A549 (cell line): ENCODE results near the gene SIK2. TPM values are rescaled to one million over a fixed set of nuclear protein-coding genes. Genes with fewer than 3 reads are reported as not detected.

Experiments used
- ATAC-seq, 2 experiments: fragments of 200-7000 bp in 1 of 2; fragments of >200 bp in 1 of 2; cut with Nextera tagmentation in 1 of 2; cut with Tn5 transposase in 1 of 2; 3 replicates each; pipeline versions ENCODE4 v1.8.0 to v1.9.1; 2018 to 2020; ENCODE audit warnings: mild to moderate bottlenecking in 1 of 2, moderate library complexity in 1 of 2
- CTCF ChIA-PET: fragments of 300-600 bp; sonication (Branson Sonifier 250); formaldehyde crosslinking; extraction: SDS; loops from one replicate; lab custom pipeline; 2021; ENCODE audit warnings: antibody characterized with exemption, inconsistent platforms; lab: Yijun Ruan, JAX
- POLR2A ChIA-PET: fragments of 350-600 bp; formaldehyde crosslinking; extraction: SDS; loops from one replicate; lab custom pipeline; 2021; ENCODE audit warnings: antibody characterized with exemption, inconsistent platforms; lab: Yijun Ruan, JAX
- DNase-seq, 2 experiments: peaks; one replicate each; pipeline versions ENCODE4 v3.0.0 to v3.0.0-alpha.2; 2011 to 2016; ENCODE audit warnings: low read depth in 1 of 2, low spot score in 1 of 2
- FAIRE-seq: peaks from 2 replicates; lab custom pipeline; 2011; peaks lifted over from hg19 to GRCh38; lab: Jason Lieb, UNC
- H3K27ac ChIP-seq, 2 experiments: fragments of >200 bp; sonication (Bioruptor Twin); formaldehyde crosslinking; 3 replicates each; pipeline ENCODE4 v1.5.1; 2016 to 2017
- H3K4me1 ChIP-seq: fragments of >200 bp; sonication (Bioruptor Twin); formaldehyde crosslinking; 3 replicates; pipeline ENCODE4 v1.6.1; 2016
- H3K4me2 ChIP-seq: fragments of >200 bp; sonication (Bioruptor Twin); formaldehyde crosslinking; 3 replicates; pipeline ENCODE4 v1.6.1; 2016
- H3K4me3 ChIP-seq: fragments of >200 bp; sonication (Bioruptor Twin); formaldehyde crosslinking; 3 replicates; pipeline ENCODE4 v1.5.1; 2016
- H3K9me3 ChIP-seq: fragments of >200 bp; sonication (Bioruptor Twin); formaldehyde crosslinking; 3 replicates; pipeline ENCODE4 v1.6.1; 2016
- CBX2 ChIP-seq: fragments of 200-600 bp; sonication (generic); IDR thresholded peaks from 2 replicates; pipeline ENCODE4 v1.6.1; 2016; ENCODE audit warnings: low read depth, mild to moderate bottlenecking, borderline replicate concordance
- CHD4 ChIP-seq: fragments of 200-600 bp; sonication (generic); IDR thresholded peaks from 2 replicates; pipeline ENCODE4 v1.6.1; 2016; ENCODE audit warnings: antibody characterized with exemption, mild to moderate bottlenecking, borderline replicate concordance
- EHF ChIP-seq: fragments of 250-450 bp; sonication (Bioruptor Pico); IDR thresholded peaks from 2 replicates; pipeline ENCODE4 v1.5.0; 2020; ENCODE audit warnings: mild to moderate bottlenecking
- EP300 ChIP-seq, 2 experiments: fragments of >200 bp; sonication (Bioruptor Twin); formaldehyde crosslinking; IDR thresholded peaks; 2 replicates in 1 of 2; 3 replicates in 1 of 2; pipeline ENCODE4 v1.6.1; 2016 to 2017
- ESRRA ChIP-seq: fragments of 150-350 bp; IDR thresholded peaks from 2 replicates; pipeline ENCODE4 v1.6.1; 2014; ENCODE audit warnings: mild to moderate bottlenecking, low read length, borderline replicate concordance
- FOXS1 ChIP-seq: fragments of 250-450 bp; sonication (Bioruptor Pico); IDR thresholded peaks from 2 replicates; pipeline ENCODE4 v1.5.0; 2020; ENCODE audit warnings: mild to moderate bottlenecking, moderate library complexity
- HDAC2 ChIP-seq: fragments of 200-600 bp; sonication (generic); IDR thresholded peaks from 2 replicates; pipeline ENCODE4 v1.6.1; 2016
- JUN ChIP-seq, 2 experiments: fragments of >200 bp; sonication (Bioruptor Twin); formaldehyde crosslinking; IDR thresholded peaks; 2 replicates in 1 of 2; 3 replicates in 1 of 2; pipeline ENCODE4 v1.6.1; 2016 to 2017
- KDM1A ChIP-seq: fragments of 200-600 bp; sonication (generic); IDR thresholded peaks from 2 replicates; pipeline ENCODE4 v1.6.1; 2016; ENCODE audit warnings: low read depth, mild to moderate bottlenecking
- MAFK ChIP-seq: fragments of 450-650 bp; IDR thresholded peaks from 2 replicates; pipeline ENCODE4 v1.6.1; 2014; ENCODE audit not compliant: partially characterized antibody
- MAZ ChIP-seq: fragments of 150-350 bp; IDR thresholded peaks from 2 replicates; pipeline ENCODE4 v1.6.1; 2014; ENCODE audit warnings: antibody characterized with exemption, low read depth, low read length, borderline replicate concordance
- MYC ChIP-seq: IDR thresholded peaks from 2 replicates; pipeline ENCODE4 v1.6.1; 2012; ENCODE audit warnings: mild to moderate bottlenecking, inconsistent platforms, low read length, improper control_type of control experiment, borderline replicate concordance
- PHF8 ChIP-seq: fragments of 200-600 bp; sonication (generic); IDR thresholded peaks from 2 replicates; pipeline ENCODE4 v1.6.1; 2016; ENCODE audit warnings: low read depth, mild to moderate bottlenecking, antibody characterized with exemption, moderate library complexity, borderline replicate concordance
- POLR2AphosphoS2 ChIP-seq: conservative IDR thresholded peaks from 2 replicates; pipeline ENCODE4 v1.6.1; 2012; ENCODE audit warnings: low read length, improper control_type of control experiment, inconsistent platforms
- WGBS: methylation state at CpG from one replicate; pipeline ENCODE4 v1.1.6; 2017; ENCODE audit errors: missing lambda C conversion rate; 5-methylcytosine and 5-hydroxymethylcytosine counted together
- polyA plus RNA-seq, 4 experiments: library from polyadenylated mRNA; depleted of rRNA in 3 of 4; stranded (reverse); fragments of >200 nt; fragmentation: RNase III in 1 of 4; extraction: RNeasy Plus Mini Kit Qiagen cat#74134 plus additional on column Dnase treatment in 1 of 4; gene quantifications; 2 replicates in 3 of 4; 3 replicates in 1 of 4; pipeline ENCODE4 v1.2.3, GENCODE V29; 2011 to 2017
- TF ChIP-seq, protein P1 (sequence below): IDR thresholded peaks from 2 replicates; pipeline ENCODE4 v1.6.1; 2012; ENCODE audit warnings: low read depth, borderline replicate concordance
- TF ChIP-seq, protein P2 (sequence below): fragments of >200 bp; sonication (Bioruptor Twin); formaldehyde crosslinking; IDR thresholded peaks from 3 replicates; pipeline ENCODE4 v1.6.1; 2016
- TF ChIP-seq, protein P3 (sequence below): fragments of >200 bp; sonication (Bioruptor Twin); formaldehyde crosslinking; IDR thresholded peaks from 3 replicates; pipeline ENCODE4 v1.5.1; 2016

The SIK2 gene
- polyA plus RNA-seq, 2 of the 4 experiments (the other 2 are of a cell fraction): 4.5 to 9.0 TPM

DNA sequence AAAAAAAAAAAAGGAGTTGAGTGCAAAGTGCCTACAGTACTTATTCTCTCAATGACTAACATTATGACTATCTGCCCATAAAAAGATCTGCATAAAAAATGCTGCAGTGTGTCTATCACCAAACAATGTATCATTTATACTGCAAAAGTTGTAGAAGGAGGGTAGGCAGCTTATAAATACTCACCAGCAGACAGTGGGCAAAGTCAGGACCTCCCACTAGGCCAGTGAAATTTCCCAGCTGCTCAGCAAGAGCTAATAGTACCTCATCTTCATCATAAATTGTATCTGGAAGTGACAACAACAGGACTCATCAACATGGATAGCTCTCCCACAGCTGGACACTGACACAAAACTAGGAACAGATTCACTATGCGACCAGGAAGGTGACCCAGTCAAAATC lies 162.4 kb downstream of the SIK2 start:
- Histone ChIP-seq H3K9me3 (no peaks in the 10 kb centered on the region), H3K4me1 (peaks cover 13% of the 10 kb centered on the region; the same call in 1 of the 3 replicates), H3K27ac (no peak overlapping the region), H3K4me2 (peak overlapping the region; percentile 99), H3K4me3 (peak overlapping the region; percentile 97)
- no peak for TF ChIP-seq CBX2
- ATAC-seq (no peak), FAIRE-seq (no peak), DNase-seq (no peak)
- CTCF ChIA-PET: interaction anchor here (0.6 to 5.9 kb wide), 3 partner anchors 13 to 1130 kb away, joined by 3 to 49 read pairs (median 7); no protein-coding TSS in a partner anchor
- POLR2A ChIA-PET: no interaction called here
- 100% methylated on average over 1 of the region's 1 CpG for WGBS

DNA sequence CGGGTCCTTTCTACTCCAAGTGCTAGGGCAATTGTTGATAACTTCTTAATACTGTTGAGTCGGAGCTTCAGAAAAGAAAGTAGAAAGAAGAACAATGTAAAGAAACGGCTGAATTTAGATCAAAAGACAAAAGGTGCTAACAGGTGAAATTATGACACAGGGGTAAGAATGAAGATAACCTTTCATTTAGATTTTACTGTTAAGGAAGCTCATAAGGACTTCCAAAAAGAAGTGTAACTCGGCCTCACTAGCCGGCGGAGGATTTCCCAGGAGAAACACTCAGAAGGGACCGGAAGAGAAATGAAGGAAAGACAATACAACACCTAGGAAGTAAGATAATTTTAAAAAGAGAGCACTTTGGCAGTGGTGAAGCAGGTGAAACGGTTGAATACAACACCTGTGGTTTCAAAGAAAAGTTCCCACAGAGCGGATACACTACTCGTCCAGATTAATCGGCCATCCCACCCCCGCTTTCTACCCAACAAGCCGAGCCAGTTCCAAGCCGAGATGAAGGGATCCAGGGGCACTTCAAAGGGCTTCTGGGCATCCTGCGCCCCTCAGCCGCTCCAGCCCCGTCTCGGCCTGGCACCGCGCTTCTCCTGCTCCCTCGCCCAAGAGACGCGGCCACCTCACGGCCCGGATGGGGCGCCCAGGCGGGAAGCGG lies 163.2 kb downstream of the SIK2 start:
- TF ChIP-seq FOXS1 (CRISPR knock-in tag) (no peak), MAZ (no peak), HDAC2 (no peak), PHF8 (no peak), MYC (no peak), CHD4 (no peak), POLR2AphosphoS2 (no peak), JUN (IDR thresholded peaks at IDR 0.05) (no peak), EHF (no peak), MAFK (no peak), ESRRA (no peak), EP300 (IDR thresholded peaks at IDR 0.05) (no peak), KDM1A (no peak)
- TF ChIP-seq, protein P1, sequence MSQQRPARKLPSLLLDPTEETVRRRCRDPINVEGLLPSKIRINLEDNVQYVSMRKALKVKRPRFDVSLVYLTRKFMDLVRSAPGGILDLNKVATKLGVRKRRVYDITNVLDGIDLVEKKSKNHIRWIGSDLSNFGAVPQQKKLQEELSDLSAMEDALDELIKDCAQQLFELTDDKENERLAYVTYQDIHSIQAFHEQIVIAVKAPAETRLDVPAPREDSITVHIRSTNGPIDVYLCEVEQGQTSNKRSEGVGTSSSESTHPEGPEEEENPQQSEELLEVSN: no peak
- TF ChIP-seq, protein P2, sequence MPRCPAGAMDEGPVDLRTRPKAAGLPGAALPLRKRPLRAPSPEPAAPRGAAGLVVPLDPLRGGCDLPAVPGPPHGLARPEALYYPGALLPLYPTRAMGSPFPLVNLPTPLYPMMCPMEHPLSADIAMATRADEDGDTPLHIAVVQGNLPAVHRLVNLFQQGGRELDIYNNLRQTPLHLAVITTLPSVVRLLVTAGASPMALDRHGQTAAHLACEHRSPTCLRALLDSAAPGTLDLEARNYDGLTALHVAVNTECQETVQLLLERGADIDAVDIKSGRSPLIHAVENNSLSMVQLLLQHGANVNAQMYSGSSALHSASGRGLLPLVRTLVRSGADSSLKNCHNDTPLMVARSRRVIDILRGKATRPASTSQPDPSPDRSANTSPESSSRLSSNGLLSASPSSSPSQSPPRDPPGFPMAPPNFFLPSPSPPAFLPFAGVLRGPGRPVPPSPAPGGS: no peak
- TF ChIP-seq, protein P3, sequence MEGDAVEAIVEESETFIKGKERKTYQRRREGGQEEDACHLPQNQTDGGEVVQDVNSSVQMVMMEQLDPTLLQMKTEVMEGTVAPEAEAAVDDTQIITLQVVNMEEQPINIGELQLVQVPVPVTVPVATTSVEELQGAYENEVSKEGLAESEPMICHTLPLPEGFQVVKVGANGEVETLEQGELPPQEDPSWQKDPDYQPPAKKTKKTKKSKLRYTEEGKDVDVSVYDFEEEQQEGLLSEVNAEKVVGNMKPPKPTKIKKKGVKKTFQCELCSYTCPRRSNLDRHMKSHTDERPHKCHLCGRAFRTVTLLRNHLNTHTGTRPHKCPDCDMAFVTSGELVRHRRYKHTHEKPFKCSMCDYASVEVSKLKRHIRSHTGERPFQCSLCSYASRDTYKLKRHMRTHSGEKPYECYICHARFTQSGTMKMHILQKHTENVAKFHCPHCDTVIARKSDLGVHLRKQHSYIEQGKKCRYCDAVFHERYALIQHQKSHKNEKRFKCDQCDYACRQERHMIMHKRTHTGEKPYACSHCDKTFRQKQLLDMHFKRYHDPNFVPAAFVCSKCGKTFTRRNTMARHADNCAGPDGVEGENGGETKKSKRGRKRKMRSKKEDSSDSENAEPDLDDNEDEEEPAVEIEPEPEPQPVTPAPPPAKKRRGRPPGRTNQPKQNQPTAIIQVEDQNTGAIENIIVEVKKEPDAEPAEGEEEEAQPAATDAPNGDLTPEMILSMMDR: no peak
- TF ChIP-seq, all 56 proteins: peak for 0
- Histone ChIP-seq H3K4me3 (peak overlapping the region; percentile 97), H3K4me2 (peak overlapping the region; percentile 99), H3K9me3 (no peaks in the 10 kb centered on the region), H3K27ac (peak overlapping the region; percentile 79 to 94), H3K4me1 (peaks cover 13% of the 10 kb centered on the region; the same call in 1 of the 3 replicates)
- DNase-seq (no peak), FAIRE-seq (no peak), ATAC-seq (peak; percentile 67 to 70)
- CTCF ChIA-PET: interaction anchor here (1.6 to 5.9 kb wide), 2 partner anchors 12 to 163 kb away, joined by 5 to 49 read pairs; no protein-coding TSS in a partner anchor
- POLR2A ChIA-PET: interaction anchor here (0.6 to 1.4 kb wide), 5 partner anchors 12 to 164 kb away, joined by 3 to 4 read pairs (median 4); no protein-coding TSS in a partner anchor
- WGBS: 5% methylated on average over 21 of the region's 28 CpGs
